ENCODE measurements around the gene CHD3. TPM values are rescaled to one million over a fixed set of nuclear protein-coding genes. Genes with fewer than 3 reads are reported as not detected.

The CHD3 gene
- total RNA-seq, 1 experiment from 2014 or later, result 84.6 TPM

GRCh38 chr17:7852262-7852670 is 36.3 kb upstream of the CHD3 start:
- POLR2A ChIA-PET, result no interaction called here
- no peak overlapping the region for H3K4me3 ChIP-seq (ENCODE audit: low read depth in 2 of 2, low read length in 2 of 2)
- BruUV-seq (replicated peaks), result no TSS peak
- DNase-seq (ENCODE audit: low read depth, low spot score), result no peak
- TF ChIP-seq TCF7L2 (IDR thresholded peaks at IDR 0.05; ENCODE audit: low read depth, low read length), result no peak
- TF ChIP-seq SIN3A (IDR thresholded peaks at IDR 0.05; ENCODE audit: borderline replicate concordance, insufficient read depth, low read depth, low read length), result no peak
- TF ChIP-seq POLR2AphosphoS5 (IDR thresholded peaks at IDR 0.05; ENCODE audit: low read depth, low read length), result no peak
- TF ChIP-seq REST (IDR thresholded peaks at IDR 0.05; ENCODE audit: insufficient read depth in 1 of 2, low read depth in 2 of 2, low read length in 1 of 2), result no peak
- TF ChIP-seq CTCF (IDR thresholded peaks at IDR 0.05), result no peak
- peaks cover 2% of the 10 kb centered on the region; the same call in 1 of the 2 replicates for H3K36me3 ChIP-seq (ENCODE audit: control insufficient read depth, insufficient read depth, low read length)
- in situ Hi-C loops (cut with HindIII; ENCODE audit: low pct_unique_long_range_greater_than_20kb, low sequenced_read_pairs), result no loop called here
- no peak overlapping the region for H3K27ac ChIP-seq (ENCODE audit: low read length)
- ATAC-seq, result no peak
- intact Hi-C loops (cut with micrococcal nuclease; ENCODE audit: unreplicated experiment), result loop anchor here (10.0 kb wide), 1 partner anchor 107 kb away; no protein-coding TSS in a partner anchor
- CTCF ChIA-PET, result no interaction called here
- no peaks in the 10 kb centered on the region for H3K9me3 ChIP-seq (ENCODE audit: control insufficient read depth, insufficient read depth, low read depth, low read length)
- no peaks in the 10 kb centered on the region for H3K27me3 ChIP-seq (ENCODE audit: control insufficient read depth, insufficient read depth, low read length)
- peaks cover 10% of the 10 kb centered on the region for H3K4me1 ChIP-seq (ENCODE audit: control insufficient read depth, insufficient read depth, low read length)

- TF ChIP-seq TCF7L2 (IDR thresholded peaks at IDR 0.05; ENCODE audit: low read depth, low read length) (no peak), CTCF (IDR thresholded peaks at IDR 0.05) (no peak), REST (IDR thresholded peaks at IDR 0.05; ENCODE audit: insufficient read depth in 1 of 2, low read depth in 2 of 2, low read length in 1 of 2) (no peak), POLR2AphosphoS5 (IDR thresholded peaks at IDR 0.05; ENCODE audit: low read depth, low read length) (no peak), SIN3A (IDR thresholded peaks at IDR 0.05; ENCODE audit: borderline replicate concordance, insufficient read depth, low read depth, low read length) (no peak)
- BruUV-seq (replicated peaks), result no TSS peak
- in situ Hi-C loops (cut with HindIII; ENCODE audit: low pct_unique_long_range_greater_than_20kb, low sequenced_read_pairs) (no loop called here), intact Hi-C loops (cut with micrococcal nuclease; ENCODE audit: unreplicated experiment) (loop anchor here (10.0 kb wide), 1 partner anchor 108 kb away; no protein-coding TSS in a partner anchor)
- Histone ChIP-seq H3K27ac (ENCODE audit: low read length) (no peak overlapping the region), H3K36me3 (ENCODE audit: control insufficient read depth, insufficient read depth, low read length) (peaks cover 2% of the 10 kb centered on the region; the same call in 1 of the 2 replicates), H3K27me3 (ENCODE audit: control insufficient read depth, insufficient read depth, low read length) (no peaks in the 10 kb centered on the region), H3K4me1 (ENCODE audit: control insufficient read depth, insufficient read depth, low read length) (peaks cover 10% of the 10 kb centered on the region), H3K4me3 (ENCODE audit: low read depth in 2 of 2, low read length in 2 of 2) (no peak overlapping the region), H3K9me3 (ENCODE audit: control insufficient read depth, insufficient read depth, low read depth, low read length) (no peaks in the 10 kb centered on the region)
- ATAC-seq (no peak), DNase-seq (ENCODE audit: low read depth, low spot score) (no peak)
- CTCF ChIA-PET, result no interaction called here
- POLR2A ChIA-PET, result no interaction called here
Measured at GRCh38 chr17:7852919-7853690, 35.5 kb upstream of the CHD3 start.
